T-helper 1 cell (primary cell): ENCODE measurements around the gene RNPS1.
A peak's percentile ranks its signal among the peaks of the same experiment; 100 is the strongest.

ENCODE experiments used
- DNase-seq, 5 donors: peaks; one replicate each; pipeline ENCODE4 v3.0.0-alpha.2; 2012 to 2020
- total RNA-seq, 4 donors: gene quantifications; one replicate each; lab custom pipeline; 2026; lab: John Stamatoyannopoulos, UW

The RNPS1 gene
- total RNA-seq: 123 to 145 (median 138) reads per million in 4 donors

GRCh38 chr16:2267913-2268666 lies at the start of gene RNPS1:
TSS of gene RNPS1 (minus strand) at chr16:2268126. CDS start at chr16:2264643, 3,483 bp downstream.
- peak; percentile 88 to 97 (median 93) for DNase-seq

- no peak for DNase-seq
These were observed 49.5 kb upstream of the RNPS1 start for GRCh38 chr16:2317231-2318020.

- no peak for DNase-seq
These were observed 40.4 kb upstream of the RNPS1 start for GRCh38 chr16:2308089-2308962.

- no peak for DNase-seq
These were observed 31.9 kb upstream of the RNPS1 start for GRCh38 chr16:2299915-2300192.

- DNase-seq: no peak
These were observed 31.4 kb upstream of the RNPS1 start for GRCh38 chr16:2299121-2299914.

GRCh38 chr16:2298621-2299020 lies 30.7 kb upstream of the RNPS1 start:
- no peak for DNase-seq

- no peak for DNase-seq
These were observed 29.6 kb upstream of the RNPS1 start for GRCh38 chr16:2297506-2297860.

- no peak for DNase-seq
These were observed 29.0 kb upstream of the RNPS1 start for GRCh38 chr16:2296661-2297505.

- DNase-seq: no peak
These were observed 27.3 kb upstream of the RNPS1 start for GRCh38 chr16:2295056-2295798.

- DNase-seq: no peak
These were observed 24.3 kb upstream of the RNPS1 start for GRCh38 chr16:2292221-2292620.

GRCh38 chr16:2289282-2289681 lies 21.4 kb upstream of the RNPS1 start:
- DNase-seq: no peak

GRCh38 chr16:2288726-2289125 lies 20.8 kb upstream of the RNPS1 start:
- no peak for DNase-seq

- DNase-seq: no peak
These were observed 20.1 kb upstream of the RNPS1 start for GRCh38 chr16:2287916-2288547.

- DNase-seq: no peak
These were observed 18.6 kb upstream of the RNPS1 start for GRCh38 chr16:2286550-2286949.

- DNase-seq: no peak
These were observed 17.8 kb upstream of the RNPS1 start for GRCh38 chr16:2285731-2286191.

GRCh38 chr16:2284797-2285576 lies 17.1 kb upstream of the RNPS1 start:
- no peak for DNase-seq

- DNase-seq: no peak
These were observed 16.3 kb upstream of the RNPS1 start for GRCh38 chr16:2284001-2284770.

- DNase-seq: no peak
These were observed 15.1 kb upstream of the RNPS1 start for GRCh38 chr16:2282866-2283555.
